Skeletal muscle cell (primary cell): ENCODE data around the gene TMEM14B.
A peak's percentile ranks its signal among the peaks of the same experiment; 100 is the strongest.
"Not testable (repeated sequence)": the region's sequence is repeated elsewhere in the genome, so short reads cannot be mapped to it uniquely, and the experiment has no call there.

ENCODE experiments used
- DNase-seq: peaks from one replicate; pipeline ENCODE4 v3.0.0-alpha.2; 2010; ENCODE audit warnings: low read depth
- H3K4me3 ChIP-seq: 2 replicates; pipeline ENCODE4 v1.5.1; 2011; ENCODE audit warnings: low read depth, mild to moderate bottlenecking, control low read depth, low read length, moderate library complexity

Gene TMEM14B

DNA sequence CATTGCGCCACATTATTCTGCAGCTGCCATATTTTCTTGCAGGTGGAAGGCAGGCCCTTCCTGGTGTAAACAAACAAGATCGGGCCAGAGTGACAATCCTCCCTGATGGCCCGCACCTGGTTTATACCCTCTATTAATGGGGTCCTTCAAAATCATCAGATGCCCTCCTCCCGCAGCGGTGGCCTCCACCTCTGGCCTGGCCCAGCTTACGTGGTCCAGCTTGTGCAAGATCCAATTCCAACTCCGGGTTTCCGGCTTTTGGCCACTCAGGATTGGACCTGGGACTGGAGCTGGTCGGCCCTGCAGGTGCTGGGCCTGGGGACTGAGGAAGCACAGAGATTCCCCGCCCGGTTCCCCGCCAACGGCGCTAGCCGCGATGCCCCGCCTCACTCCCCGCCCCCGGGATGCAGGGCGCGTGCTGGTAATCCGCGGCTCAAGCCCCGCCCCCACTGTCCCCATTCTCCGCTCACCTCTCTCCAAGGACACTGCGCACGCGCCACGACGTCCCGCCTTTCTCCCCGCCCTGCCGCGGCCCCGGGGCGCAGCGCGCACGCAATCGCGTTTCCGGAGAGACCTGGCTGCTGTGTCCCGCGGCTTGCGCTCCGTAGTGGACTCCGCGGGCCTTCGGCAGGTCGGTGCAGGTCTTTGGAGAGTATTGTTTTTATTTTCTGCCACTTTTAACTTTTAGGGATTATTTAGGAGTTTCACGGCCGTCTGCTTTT lies at the start of gene TMEM14B:
Gene TMEM14B (plus strand): TSS at position 555 of the 722 bp plus-strand sequence. CDS start 1,441 bp downstream, outside the sequence.
- peak; percentile 85 for DNase-seq
- H3K4me3 ChIP-seq, result peak within 1 kb of the TSS; percentile 87

DNA sequence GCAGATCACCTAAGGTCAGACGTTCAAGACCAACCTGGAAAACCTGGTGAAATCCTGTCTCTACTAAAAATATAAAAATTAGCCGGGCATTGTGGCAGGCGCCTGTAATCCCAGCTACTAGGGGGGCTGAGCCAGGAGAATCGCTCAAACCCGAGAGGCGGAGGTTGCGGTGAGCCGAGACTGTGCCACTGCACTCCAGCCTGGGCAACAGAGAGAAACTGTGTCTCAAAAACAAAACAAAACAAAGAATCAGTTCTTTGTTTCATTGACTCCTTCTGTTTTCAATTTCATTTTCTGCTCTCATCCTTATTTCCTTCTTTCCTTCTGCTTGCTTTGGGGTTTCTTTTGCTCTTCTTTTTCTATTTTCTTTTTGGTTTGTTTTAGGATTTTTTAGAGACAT lies 33.6 kb upstream of the TMEM14B start:
- DNase-seq, result no peak

DNA sequence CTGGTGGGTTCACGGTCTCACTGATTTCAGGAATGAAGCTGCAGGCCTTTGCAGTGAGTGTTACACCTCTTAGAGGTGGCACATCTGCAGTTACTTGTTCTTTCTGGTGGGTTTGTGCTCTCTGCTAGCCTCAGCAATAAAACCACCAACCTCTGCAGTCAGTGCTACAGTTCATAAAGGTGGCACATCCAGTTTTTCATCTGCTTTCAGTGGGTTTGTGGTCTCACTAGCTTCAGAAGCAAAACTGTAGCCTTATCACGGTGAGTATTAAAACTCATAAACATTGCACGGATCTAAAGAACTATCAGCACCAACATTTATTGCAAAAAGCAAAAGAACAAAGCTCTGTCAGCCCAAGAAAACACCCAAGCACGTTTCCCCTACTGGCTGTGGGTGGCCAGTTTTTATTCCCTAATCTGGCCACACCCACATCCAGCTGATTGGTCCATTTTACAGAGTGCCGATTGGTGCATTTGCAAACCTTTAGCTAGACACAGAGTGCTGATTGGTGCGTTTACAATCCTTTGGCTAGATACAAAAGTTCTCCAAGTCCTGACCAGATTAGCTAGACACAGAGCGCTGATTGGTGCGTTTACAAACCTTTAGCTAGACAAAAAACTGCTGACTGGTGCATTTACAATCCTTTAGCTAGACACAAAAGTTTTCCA lies 28.2 kb upstream of the TMEM14B start:
- DNase-seq, result no peak
- peak overlapping the region; percentile 52 for H3K4me3 ChIP-seq

More for the DNA sequence above, 33.6 kb upstream of the TMEM14B start:
- H3K4me3 ChIP-seq, result no peak overlapping the region

DNA sequence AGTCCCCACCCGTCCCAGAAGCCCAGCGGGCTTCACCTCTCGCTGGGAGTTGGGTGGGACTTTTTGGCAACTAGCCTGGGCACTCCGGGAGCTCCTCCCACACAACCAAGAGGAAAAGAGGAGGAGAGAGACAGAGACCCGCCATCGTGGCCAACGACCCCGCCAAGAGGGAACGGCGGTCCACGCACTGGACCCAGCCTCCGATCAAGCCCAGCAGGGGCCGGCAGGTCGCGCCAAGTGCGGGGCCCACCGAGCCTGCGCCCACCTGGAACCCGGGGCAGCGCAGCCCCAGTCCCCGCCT lies 27.7 kb upstream of the TMEM14B start:
- DNase-seq, result no peak

DNA sequence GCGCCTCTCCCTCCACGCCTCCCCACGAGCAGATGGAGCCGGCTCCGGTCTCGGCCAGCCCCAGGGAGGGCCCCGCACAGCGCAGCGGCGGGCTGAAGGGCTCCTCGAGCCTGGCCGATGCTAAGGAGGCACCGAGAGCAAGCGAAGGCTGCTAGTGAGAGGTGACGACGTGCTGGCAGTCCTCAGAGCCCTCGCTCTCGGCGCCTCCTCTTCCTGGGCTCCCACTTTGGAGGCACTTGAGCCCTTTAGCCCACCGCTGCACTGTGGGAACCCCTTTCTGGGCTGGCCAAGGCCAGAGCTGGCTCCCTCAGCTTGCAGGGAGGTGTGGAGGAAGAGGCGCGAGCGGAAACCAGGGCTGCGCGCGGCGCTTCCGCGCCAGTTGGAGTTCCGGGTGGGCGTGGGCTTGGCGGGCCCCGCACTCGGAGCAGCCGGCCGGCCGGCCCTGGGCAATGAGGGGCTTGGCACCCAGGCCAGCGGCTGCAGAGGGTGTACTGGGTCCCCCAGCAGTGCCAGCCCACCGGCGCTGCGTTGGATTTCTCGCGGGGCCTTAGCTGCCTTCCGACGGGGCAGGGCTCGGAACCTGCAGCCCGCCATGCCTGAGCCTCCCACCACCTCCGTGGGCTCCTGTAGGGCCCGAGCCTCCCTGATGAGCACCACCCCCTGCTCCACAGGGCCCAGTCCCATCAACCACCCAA lies 27.2 kb upstream of the TMEM14B start:
- no peak for DNase-seq
- peak overlapping the region; percentile 52 for H3K4me3 ChIP-seq

More for the DNA sequence above, 27.7 kb upstream of the TMEM14B start:
- peak overlapping the region; percentile 52 for H3K4me3 ChIP-seq

DNA sequence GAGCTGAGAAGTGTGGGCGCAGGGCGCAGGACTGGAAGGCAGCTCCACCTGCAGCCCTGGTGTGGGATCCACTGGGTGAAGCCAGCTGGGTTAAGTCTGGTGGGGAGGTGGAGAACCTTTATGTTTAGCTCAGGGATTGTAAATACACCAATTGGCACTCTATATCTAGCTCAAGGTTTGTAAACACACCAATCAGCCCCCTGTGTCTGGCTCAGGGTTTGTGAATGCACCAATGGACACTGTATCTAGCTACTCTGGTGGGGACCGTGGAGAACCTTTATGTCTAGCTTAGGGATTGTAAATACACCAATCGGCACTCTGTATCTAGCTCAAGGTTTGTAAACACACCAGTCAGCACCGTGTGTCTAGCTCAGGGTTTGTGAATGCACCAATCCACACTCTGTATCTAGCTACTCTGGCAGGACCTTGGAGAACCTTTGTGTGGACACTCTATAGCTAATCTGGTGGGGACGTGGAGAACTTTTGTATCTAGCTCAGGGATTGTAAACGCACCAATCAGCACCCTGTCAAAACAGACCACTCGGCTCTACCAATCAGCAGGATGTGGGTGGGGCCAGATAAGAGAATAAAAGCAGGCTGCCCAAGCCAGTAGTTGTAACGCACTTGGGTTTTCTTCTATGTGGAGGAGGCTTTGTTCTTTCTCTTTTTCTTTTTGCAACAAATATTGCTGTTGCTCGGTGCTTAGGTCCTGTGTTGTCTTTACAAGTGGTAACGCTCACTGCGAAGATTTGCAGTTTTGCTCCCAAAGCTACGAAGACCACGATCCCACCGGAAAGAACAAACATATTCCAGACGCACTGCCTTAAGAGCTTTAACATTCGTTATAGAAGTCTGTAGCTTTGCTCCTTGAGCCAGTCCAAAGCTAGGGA lies 26.4 kb upstream of the TMEM14B start:
- DNase-seq, result not testable (repeated sequence)
- H3K4me3 ChIP-seq, result peak overlapping the region; percentile 52

DNA sequence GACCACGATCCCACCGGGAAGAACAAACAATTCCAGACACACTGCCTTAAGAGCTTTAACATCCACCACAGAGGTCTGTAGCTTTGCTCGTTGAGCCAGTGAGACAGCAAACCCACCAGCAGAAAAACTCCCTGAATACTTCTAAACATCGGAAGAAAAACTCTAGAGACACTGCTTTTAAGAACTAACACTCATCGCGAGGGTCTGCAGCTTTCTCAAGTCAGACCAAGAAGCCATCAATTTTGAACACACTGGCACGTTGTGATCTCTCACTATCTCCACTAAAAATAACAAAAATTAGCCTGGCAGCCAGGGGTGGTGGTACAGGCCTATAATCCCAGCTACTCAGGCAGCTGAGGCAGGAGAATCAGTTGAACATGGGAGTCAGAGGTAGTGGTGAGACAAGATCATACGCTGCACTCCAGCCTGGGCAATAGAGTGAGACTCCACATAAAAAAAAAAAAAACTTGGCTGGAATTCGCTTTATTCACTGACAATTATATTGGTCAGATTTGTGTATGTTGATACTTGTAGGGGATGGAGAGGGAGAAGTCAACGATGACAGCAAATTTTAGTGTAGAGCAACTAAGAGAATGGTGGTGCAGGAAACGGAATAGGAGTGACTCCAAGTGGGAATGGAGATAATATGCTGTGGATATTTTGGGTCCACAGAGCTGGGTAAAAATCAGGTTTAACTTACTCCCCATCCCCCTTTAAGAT lies 25.6 kb upstream of the TMEM14B start:
- DNase-seq, result no peak
- peak overlapping the region; percentile 76 for H3K4me3 ChIP-seq

DNA sequence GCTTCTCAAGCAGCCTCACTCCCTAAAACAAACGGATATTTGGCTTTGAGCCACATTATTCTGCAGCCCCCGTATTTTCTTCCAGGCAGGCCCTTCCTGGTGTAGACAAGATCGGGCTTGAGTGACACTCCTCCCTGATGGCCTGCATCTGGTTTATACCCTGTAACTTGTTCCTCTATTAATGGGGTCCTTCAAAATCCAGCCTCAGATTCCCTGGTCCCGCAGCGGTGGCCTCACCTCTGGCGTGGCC lies 25.1 kb upstream of the TMEM14B start:
- H3K4me3 ChIP-seq, result peak overlapping the region; percentile 76
- DNase-seq, result no peak

DNA sequence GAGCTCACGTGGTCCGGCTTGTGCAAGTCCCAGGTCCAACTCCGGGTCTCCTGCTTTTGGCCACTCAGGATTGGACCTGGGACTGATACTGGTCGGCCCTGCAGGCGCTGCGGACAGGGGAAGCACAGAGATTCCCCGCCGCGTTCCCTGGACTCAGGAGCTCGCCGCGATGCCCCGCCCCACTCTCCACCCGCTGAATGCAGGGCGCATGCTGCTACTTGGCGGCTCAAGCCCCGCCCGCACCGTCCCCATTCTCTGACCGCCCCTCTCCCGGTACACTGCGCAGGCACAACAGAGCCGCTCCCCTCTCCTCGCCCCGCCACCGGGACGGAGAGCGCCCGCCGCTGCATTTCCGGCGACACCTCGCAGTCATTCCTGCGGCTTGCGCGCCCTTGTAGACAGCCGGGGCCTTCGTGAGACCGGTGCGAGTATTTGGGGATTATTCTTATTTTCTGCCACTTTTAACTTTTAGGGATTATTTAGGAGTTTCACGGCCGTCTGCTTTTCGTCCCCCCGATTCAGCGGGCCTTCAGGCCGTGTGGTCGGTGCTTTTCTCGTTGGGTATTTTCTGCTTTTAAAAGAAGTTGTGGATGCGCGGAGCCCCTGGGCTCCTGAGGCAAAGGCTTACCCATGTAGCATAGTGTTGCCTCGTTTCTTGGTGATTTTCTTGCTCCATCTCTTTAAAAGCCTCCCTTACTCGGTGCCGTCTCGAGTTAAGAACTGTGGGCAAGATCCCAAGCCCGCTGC lies 24.6 kb upstream of the TMEM14B start, which contains the start of gene TMEM14C:
Gene TMEM14C (plus strand): TSS at position 251 of the 747 bp plus-strand sequence. CDS start 1,544 bp downstream, outside the sequence.
- DNase-seq, result peak; percentile 98
- peak within 1 kb of the TSS; percentile 76 for H3K4me3 ChIP-seq

DNA sequence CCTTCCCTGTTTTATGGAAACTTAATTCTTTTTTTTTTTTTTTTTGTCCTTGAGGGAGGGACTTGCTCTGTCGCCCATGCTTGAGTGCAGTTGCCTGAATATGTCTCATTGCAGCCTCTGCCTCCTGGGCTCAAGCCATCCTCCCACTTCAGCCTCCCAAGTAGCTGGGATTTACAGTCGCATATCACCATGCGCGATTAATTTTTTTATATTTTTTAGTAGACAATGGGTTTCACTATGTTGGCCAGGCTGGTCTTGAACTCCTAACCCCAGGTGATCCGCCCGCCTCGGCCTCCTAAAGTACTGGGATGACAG lies 24.1 kb upstream of the TMEM14B start:
- DNase-seq, result no peak
- H3K4me3 ChIP-seq, result peak overlapping the region; percentile 76

DNA sequence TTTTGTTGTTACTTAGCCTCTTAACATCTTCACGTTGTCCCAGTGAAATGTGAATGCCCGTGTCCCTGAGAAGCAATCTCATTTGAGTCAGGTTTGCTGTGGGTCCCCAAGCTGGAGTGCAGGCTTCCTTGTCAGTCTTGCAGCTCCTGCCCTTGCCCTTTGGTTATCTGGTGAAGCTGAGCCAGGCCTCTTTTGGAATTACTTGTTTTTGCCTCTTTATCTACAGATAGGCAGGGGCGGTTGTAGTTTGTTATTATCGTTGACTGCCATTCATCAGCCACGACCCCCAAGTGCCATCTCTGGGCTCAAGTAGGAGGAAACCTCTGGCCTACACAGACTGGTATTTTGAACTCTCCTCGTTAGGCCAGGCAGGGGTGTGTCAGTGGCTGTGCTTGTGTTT lies 22.6 kb upstream of the TMEM14B start:
- H3K4me3 ChIP-seq, result no peak overlapping the region
- no peak for DNase-seq

DNA sequence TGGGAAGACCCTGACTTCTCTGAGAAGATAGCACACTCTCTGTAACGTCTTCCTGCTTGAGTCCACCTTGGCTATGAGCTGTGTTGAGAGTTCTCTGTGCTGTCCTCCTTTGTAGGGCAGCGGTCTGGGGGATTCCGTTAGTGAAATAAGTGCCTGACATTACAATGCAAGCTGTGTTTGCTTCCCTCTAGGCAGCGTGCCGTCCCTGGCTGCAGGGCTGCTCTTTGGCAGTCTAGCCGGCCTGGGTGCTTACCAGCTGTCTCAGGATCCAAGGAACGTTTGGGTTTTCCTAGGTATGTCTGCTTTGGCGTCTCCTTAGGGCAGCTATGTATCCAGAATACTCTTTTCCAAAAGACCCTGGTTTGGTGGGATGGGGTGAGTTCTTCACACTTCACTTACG lies 21.9 kb upstream of the TMEM14B start:
- DNase-seq, result no peak
- no peak overlapping the region for H3K4me3 ChIP-seq

DNA sequence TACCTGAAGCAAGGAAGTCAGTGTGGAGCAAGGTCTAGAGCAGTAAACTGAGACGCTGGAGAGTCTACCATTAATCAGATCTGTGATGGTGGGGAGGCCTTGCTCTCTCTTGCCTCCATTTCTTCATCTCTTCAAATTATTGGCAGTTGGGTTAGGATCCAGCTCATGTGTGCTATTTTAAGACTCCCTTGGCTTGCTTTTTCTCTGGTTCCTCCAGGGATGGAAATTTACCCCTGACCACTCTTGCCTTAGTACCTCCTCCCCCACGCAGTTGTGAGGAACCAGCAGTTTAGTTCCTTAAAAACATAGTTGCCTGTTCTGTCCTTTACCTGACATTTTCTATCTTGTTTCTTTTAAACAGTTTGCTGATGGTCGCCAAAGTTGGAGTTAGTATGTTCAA lies 17.4 kb upstream of the TMEM14B start:
- no peak overlapping the region for H3K4me3 ChIP-seq

DNA sequence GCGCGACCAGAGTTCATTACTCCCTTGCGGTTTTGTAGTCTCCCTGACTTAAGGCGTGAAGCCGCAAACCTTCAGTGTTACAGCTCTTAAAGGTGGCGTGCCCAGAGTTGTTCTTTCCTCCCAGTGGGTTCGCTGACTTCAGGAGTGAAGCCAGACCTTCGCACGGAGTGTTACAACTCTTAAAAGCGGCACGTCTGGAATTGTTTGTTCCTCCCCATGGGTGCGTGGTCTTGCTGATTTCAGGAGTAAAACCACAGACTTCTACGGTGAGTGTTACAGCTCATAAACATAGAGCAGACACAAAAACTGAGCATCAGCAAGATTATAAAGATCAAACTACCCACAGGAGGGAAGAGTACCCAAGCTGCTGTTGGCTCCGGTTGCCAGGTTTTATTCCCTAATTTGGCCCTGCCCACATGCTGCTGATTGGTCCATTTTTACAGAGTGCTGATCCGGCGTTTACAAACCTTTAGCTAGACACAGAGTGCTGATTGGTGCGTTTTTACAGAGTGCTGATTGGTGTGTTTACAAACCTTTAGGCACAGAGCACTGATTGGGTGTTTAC lies 14.4 kb upstream of the TMEM14B start:
- peak; percentile 25 for DNase-seq
- no peak overlapping the region for H3K4me3 ChIP-seq

More for the DNA sequence above, 17.4 kb upstream of the TMEM14B start:
- DNase-seq, result no peak

DNA sequence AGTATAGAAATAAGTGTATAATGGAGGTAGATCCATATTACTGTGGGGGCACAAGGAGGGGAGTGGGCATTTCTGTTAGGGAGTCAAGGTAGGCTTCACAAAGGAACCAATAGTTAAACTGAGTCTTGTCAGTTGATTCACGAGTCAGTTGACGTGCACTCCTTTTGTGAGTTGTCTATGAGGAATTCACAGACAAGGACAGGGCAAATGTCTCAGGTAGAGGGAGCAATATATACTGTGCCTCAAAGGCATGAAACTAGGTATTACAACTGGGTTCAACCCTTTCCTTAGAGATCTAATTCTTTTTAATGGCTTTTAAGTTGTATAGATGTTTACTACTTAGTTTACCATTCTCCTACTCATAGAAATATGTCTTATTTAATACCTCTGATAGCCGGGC lies 13.7 kb upstream of the TMEM14B start:
- H3K4me3 ChIP-seq, result no peak overlapping the region
- DNase-seq, result no peak

DNA sequence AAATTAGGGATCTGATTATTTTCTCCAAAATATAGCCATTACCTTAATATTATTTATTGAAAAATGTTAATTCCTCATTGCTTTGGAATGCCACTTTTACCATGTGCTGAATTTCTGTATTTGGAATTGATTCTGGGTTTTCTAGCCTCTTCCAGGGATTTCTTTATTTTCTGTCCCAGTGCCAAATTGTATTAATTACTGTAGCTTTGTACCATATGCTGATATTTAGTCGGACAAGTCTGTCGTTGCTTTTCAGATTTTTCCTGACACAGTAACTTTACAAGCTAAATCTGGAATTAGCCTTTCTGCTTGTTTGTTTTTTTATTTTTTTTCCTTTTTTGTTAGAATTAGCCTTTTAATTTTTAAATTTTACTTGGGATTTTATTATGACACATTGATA lies 10.9 kb upstream of the TMEM14B start:
- DNase-seq, result no peak
- H3K4me3 ChIP-seq, result no peak overlapping the region

DNA sequence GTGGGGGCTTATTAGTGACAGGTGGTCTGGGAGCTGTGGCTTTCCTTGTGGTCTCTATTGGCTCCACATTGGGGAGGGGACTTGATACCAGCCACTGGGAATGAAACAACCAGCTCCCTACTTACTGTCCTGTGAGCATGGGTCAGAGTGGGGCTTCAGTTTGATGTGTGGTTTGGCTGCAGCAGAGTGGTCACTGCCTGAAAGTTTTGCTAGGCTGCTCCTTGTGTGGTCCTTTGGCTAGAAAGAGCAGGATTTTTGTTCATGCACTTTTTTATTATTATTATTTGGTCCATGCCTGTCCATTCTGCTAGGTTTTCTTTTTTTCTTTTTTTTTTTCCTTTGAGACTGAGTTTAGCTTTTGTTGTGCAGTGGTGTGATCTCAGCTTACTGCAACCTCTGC lies 7.5 kb upstream of the TMEM14B start:
- H3K4me3 ChIP-seq, result no peak overlapping the region
- no peak for DNase-seq

DNA sequence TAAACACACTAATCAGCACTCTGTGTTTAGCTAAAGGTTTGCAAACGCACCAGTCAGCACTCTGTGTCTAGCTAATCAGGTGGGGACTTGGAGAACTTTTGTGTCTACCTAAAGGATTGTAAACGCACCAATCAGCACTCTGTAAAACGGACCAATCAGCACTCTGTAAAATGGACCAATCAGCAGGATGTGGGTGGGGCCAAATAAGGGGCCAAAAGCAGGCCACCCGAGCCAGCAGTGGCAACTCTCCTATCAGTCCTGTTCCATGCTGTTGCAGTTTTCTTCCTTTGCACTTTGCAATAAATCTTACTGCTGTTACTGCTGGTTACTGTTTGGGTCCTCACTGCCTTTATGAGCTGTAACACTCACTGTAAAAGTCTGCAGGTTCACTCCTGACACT lies 6.0 kb upstream of the TMEM14B start:
- not testable (repeated sequence) for DNase-seq, H3K4me3 ChIP-seq
